GM12873 (cell line): ENCODE data around the gene LRMDA.

Source experiments
- TF ChIP-seq, protein P1 (sequence below): IDR thresholded peaks from 2 replicates; pipeline ENCODE4 v1.5.1; 2012; ENCODE audit warnings: low read depth, mild to moderate bottlenecking, moderate library complexity, low read length, control low read depth; ENCODE audit not compliant: insufficient read depth; ENCODE audit errors: missing control alignments

Gene LRMDA

DNA sequence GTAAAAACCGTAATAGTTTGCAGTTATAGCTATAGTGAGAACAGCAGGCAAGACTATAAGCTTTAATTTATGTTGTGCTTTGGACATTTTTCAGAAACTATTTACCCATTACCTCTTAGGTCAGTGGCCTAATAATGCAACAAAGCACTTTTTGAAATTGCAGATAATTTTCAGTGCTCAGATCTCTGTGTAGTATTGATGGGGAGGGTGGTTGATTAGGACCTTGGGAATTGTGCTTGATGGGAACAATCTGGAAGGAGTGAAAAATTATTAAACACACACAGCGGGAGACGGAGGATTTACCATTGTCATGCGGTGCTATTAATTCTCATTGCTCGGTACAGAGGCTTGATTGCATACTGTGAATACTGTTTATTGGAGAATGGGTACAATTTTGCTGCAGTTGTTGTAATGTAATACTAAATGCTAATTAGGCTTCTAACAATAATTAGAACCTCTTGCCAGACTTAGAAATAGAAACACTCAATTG, 304.8 kb downstream of the LRMDA start:
- TF ChIP-seq, protein P1, sequence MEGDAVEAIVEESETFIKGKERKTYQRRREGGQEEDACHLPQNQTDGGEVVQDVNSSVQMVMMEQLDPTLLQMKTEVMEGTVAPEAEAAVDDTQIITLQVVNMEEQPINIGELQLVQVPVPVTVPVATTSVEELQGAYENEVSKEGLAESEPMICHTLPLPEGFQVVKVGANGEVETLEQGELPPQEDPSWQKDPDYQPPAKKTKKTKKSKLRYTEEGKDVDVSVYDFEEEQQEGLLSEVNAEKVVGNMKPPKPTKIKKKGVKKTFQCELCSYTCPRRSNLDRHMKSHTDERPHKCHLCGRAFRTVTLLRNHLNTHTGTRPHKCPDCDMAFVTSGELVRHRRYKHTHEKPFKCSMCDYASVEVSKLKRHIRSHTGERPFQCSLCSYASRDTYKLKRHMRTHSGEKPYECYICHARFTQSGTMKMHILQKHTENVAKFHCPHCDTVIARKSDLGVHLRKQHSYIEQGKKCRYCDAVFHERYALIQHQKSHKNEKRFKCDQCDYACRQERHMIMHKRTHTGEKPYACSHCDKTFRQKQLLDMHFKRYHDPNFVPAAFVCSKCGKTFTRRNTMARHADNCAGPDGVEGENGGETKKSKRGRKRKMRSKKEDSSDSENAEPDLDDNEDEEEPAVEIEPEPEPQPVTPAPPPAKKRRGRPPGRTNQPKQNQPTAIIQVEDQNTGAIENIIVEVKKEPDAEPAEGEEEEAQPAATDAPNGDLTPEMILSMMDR = no peak

DNA sequence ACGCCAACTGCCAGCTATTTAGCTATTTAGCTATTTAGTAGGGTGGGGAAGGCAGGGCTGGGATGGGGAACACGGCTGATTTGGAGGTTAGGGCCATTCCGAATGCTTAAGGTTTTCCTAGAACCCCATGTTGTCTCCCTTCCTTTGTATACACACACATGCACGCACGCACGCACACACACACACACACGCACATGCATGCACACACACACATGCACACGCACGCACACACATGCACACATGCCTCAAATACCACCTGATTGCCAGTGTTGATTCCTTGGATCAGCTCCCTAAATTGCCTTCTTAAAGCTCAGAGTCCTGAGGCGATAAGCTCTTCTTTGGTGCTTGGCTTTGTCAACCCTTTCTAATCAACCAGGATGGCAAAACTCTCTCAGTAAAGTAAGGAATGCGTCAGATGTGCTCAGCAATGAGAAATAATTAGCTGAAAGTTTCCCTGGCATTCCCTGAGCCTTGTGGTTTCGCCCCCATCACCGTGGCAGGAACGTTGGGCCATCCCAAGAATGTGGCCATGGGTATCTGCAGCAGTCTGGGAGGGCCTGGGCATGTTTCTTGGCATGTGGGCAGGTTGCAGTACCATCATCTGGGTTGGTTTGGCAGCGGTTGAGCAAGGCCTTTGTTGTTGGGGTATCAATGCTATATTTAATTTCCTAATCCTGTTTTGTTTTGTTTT, 305.6 kb downstream of the LRMDA start:
- TF ChIP-seq, protein P1 = no peak

DNA sequence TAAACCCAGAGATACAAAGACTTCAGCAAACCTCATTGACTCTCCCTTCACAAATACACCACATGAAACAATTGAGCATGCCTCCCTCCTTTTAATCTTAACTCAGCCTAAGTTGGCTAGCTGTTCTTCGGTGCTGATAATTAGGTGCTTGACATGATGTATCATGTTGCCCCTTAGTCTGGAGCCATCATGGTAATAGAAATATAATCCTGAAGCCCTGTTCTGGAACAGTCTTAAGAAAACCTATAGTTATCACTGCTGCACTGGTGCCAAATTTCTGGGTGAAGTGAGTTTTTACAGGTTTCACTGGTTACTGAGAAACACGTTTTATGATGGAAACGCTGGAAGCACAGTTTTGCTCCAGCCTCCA, 306.1 kb downstream of the LRMDA start:
- TF ChIP-seq, protein P1 = no peak

DNA sequence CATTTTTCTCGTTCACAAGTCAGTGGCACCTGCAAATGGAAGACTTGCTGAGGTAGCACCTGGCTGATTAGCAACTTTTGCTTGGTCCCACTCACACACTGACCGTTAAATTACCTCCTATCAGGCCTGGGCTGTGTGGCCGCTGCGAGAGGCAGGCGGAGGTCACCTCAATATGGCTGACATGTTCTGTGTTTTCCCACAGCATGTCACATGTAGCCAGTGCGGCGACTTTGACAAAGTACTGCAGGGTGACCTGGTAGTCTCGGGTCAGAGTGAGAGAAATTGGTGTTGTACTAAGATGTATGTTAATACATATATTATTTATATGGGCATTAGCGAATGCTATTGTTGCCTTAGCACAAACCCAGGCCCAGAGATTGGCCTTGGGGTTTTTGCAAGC, 307.5 kb downstream of the LRMDA start:
- TF ChIP-seq, protein P1 = no peak

DNA sequence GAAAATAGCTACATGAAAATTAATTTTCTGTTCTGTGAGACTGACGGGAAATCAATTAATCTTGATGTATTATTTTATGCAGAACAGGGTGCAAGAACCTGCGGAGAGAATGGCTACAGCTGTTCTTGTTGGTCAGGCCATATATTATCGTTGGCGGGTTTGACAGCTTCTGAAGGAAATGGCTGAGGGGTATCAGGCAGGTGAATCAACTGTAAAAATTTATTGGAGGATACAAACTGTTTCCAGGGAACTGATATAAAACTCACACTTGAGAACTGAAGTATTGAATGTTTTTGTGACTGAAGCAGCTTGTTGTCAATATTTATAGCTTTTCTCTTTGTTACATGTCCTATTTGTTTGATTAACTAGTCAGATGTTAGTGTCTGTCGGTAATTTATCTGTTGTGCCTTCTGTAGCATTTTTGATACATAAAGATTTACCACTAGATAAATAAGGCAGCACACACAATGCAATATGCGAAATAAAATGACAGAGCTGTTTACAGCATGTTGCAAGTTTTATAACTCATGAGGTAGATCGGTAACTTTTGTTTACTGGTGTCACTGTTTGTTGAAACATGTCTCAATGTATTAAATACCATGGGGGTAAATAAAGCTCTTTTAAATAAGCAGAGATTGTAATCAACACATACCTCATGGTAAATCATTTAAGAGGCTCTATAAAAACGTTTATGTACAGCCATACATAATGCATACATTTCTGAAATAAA, 308.2 kb downstream of the LRMDA start:
- TF ChIP-seq, protein P1 = no peak

DNA sequence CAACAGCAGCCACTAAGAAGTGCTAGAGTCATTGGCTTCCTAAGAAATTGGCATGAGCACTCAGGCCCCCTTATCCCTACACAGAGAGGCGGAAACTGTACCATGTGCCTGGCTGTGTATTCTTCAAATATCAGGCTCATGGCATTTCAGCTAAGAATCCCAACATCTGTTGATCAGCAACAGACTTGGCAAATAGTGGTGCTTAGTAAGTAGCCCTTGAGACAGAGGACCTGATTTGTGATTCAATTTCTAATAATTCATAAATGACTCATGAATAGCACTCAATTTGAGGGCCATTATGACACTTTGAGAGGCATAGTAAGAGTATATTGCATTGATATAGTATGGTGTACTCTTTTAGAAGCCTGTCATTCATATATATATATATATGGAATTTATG, 309.1 kb downstream of the LRMDA start:
- TF ChIP-seq, protein P1 = no peak

DNA sequence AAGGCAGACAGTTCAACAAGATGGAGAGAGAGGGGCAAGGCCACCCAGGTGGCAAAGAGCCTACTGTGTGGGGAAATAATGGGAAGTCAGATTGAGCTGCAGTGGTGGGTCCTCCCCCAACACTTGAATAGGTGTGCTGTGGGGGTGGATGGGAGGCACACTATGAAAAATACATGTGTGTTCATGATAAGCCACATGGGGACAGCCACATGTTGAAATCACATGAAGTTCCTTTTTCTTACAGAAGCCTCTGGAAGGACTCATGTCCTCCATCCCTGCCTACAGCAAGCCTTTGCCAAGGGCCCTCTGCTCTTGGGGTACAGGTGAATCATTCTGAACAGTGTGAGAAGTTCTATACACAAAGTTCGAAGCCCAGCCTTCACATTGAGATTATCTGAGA, 310.9 kb downstream of the LRMDA start:
- TF ChIP-seq, protein P1 = no peak
